Smooth muscle cell (in vitro differentiated cells): ENCODE results near the gene DMKN. TPM values are rescaled to one million over a fixed set of nuclear protein-coding genes. Genes with fewer than 3 reads are reported as not detected.

ENCODE experiments used
- DNase-seq: peaks from one replicate; lab custom pipeline; 2025; ENCODE audit not compliant: unreplicated experiment; lab: John Stamatoyannopoulos, UW
- H2AFZ ChIP-seq: fragments of 200-600 bp; sonication (generic); 2 replicates; pipeline ENCODE4 v1.6.0; 2016; ENCODE audit warnings: antibody characterized with exemption, low read depth, mild to moderate bottlenecking
- H3F3A ChIP-seq: fragments of 200-600 bp; sonication (generic); 2 replicates; pipeline ENCODE4 v1.6.0; 2017; ENCODE audit warnings: antibody characterized with exemption, low read depth
- H3K27ac ChIP-seq: fragments of 200-600 bp; sonication (generic); 2 replicates; pipeline ENCODE4 v1.5.1; 2016; ENCODE audit warnings: low read depth, mild to moderate bottlenecking
- H3K27me3 ChIP-seq: fragments of 200-600 bp; sonication (generic); 2 replicates; pipeline ENCODE4 v1.6.1; 2016; ENCODE audit warnings: low read depth, mild to moderate bottlenecking
- H3K36me3 ChIP-seq: fragments of 200-600 bp; sonication (generic); 2 replicates; pipeline ENCODE4 v1.5.1; 2016; ENCODE audit warnings: low read depth
- H3K4me1 ChIP-seq: fragments of 200-600 bp; sonication (generic); 2 replicates; pipeline ENCODE4 v1.5.1; 2016; ENCODE audit warnings: low read depth
- H3K4me2 ChIP-seq: fragments of 200-600 bp; sonication (generic); 2 replicates; pipeline ENCODE4 v1.6.0; 2016; ENCODE audit warnings: mild to moderate bottlenecking
- H3K4me3 ChIP-seq: fragments of 200-600 bp; sonication (generic); 2 replicates; pipeline ENCODE4 v1.5.1; 2016; ENCODE audit warnings: mild to moderate bottlenecking
- H3K79me2 ChIP-seq: fragments of 200-600 bp; sonication (generic); 2 replicates; pipeline ENCODE4 v1.6.0; 2016; ENCODE audit warnings: low read depth, mild to moderate bottlenecking
- H3K9ac ChIP-seq: fragments of 200-600 bp; sonication (generic); 2 replicates; pipeline ENCODE4 v1.6.0; 2016; ENCODE audit warnings: low read depth
- H3K9me3 ChIP-seq: fragments of 200-600 bp; sonication (generic); replicated peaks from 2 replicates; pipeline ENCODE4 v1.5.1; 2016; ENCODE audit warnings: low read depth
- H4K20me1 ChIP-seq: fragments of 200-600 bp; sonication (generic); 2 replicates; pipeline ENCODE4 v1.6.0; 2016; ENCODE audit warnings: low read depth
- WGBS: methylation state at CpG from one replicate; pipeline ENCODE4 v1.1.7; 2016; ENCODE audit warnings: low lambda C conversion rate; 5-methylcytosine and 5-hydroxymethylcytosine counted together
- polyA plus RNA-seq: library from polyadenylated mRNA; unstranded; fragments of >200 nt; fragmentation: Nextera tagmentation; extraction: Ambion mirVana; gene quantifications from 2 replicates; pipeline ENCODE4 v1.2.1, GENCODE V29; 2016
- total RNA-seq: library from RNA; depleted of rRNA; stranded (reverse); fragments of >200 nt; gene quantifications from 2 replicates; pipeline ENCODE4 v1.2.3, GENCODE V29; 2014
- TF ChIP-seq, protein P1 (sequence below): fragments of 200-600 bp; sonication (generic); IDR thresholded peaks from 2 replicates; pipeline ENCODE4 v1.5.1; 2017; ENCODE audit warnings: borderline replicate concordance, mild to moderate bottlenecking, antibody characterized with exemption; ENCODE audit not compliant: insufficient read depth, poor library complexity, severe bottlenecking

DMKN gene
- total and polyA plus RNA-seq, 2 experiments from 2014 or later, result 31.2 to 132 TPM

DNA sequence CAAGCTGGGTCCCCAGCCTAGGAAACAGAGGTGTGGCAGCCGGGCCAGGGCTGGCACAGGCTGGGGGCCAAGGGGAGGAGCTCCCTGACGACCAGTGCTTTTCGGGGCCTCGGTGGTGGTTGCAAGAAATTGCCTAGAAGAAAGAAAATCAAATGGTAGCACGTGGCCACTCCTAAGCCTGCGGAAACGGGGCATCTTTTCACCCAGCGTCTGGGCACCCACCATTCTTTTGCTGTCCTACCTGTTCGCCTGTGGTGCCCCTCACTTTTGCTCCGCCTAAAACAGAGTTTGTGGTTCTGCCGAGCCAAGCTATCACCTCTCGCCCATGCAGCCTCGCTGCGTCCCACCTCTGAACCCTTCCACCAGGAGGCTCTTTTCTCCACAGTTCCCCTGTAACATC lies 16.0 kb downstream of the DMKN start:
- Histone ChIP-seq H3K36me3 (no peaks in the 10 kb centered on the region), H4K20me1 (no peaks in the 10 kb centered on the region), H3F3A (no peaks in the 10 kb centered on the region), H3K9me3 (no peaks in the 10 kb centered on the region), H2AFZ (no peak overlapping the region), H3K27me3 (no peaks in the 10 kb centered on the region), H3K4me3 (no peak overlapping the region), H3K79me2 (no peaks in the 10 kb centered on the region), H3K4me1 (no peaks in the 10 kb centered on the region), H3K9ac (no peak overlapping the region), H3K4me2 (no peak overlapping the region), H3K27ac (no peak overlapping the region)
- DNase-seq, result no peak
- TF ChIP-seq, protein P1, sequence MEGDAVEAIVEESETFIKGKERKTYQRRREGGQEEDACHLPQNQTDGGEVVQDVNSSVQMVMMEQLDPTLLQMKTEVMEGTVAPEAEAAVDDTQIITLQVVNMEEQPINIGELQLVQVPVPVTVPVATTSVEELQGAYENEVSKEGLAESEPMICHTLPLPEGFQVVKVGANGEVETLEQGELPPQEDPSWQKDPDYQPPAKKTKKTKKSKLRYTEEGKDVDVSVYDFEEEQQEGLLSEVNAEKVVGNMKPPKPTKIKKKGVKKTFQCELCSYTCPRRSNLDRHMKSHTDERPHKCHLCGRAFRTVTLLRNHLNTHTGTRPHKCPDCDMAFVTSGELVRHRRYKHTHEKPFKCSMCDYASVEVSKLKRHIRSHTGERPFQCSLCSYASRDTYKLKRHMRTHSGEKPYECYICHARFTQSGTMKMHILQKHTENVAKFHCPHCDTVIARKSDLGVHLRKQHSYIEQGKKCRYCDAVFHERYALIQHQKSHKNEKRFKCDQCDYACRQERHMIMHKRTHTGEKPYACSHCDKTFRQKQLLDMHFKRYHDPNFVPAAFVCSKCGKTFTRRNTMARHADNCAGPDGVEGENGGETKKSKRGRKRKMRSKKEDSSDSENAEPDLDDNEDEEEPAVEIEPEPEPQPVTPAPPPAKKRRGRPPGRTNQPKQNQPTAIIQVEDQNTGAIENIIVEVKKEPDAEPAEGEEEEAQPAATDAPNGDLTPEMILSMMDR, result no peak
- 85% methylated on average over 14 of the region's 14 CpGs for WGBS

DNA sequence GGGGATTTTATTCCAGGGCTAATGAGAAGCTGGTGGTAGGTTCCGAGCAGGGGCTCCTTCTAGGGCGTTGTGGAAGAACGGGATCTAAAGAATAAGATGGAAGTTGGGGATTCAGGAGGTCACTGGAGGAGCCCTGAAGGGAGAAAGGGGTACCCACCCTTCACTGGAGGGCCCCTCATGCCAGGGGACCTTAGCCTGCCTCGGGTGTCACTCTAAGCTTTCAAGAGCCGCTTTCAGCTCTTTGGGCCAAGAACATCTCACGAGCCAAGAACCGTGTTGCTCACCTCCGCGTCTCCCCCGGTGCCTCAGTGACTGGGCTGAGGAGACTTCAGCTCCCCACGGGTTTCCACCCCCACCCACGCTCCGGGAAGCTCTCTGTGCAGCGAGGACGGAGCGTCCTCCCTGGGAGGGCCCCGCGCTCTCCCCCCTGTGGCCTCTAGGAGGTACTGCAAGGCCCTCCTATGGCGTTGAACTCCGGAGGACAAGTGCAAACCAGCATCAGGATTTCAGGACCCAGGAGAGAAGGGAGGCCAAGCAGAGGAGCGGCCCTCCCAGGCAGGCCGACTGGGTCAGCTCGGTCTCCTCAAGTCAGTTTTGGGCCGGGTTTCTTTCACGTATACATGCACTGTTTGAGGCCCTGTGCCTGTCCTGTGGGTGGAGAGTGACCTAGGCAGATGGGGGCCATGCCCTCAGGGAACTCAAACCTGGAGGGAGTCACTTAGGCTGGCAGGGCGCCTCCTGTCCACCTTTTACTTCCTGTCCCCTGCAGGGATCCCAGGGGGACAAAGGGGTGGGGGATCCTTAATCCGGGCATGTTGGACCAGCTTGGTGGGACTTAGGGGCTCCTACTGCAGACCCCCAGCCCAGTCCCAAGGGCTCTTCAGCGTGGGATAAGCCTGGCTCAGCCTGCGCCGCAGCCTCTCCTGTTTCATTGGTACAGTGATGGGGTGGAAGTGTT lies 18.1 kb downstream of the DMKN start:
- Histone ChIP-seq H3K4me1 (no peaks in the 10 kb centered on the region), H3K27me3 (no peaks in the 10 kb centered on the region), H3K79me2 (no peaks in the 10 kb centered on the region), H3K4me2 (peak overlapping the region; percentile 72), H3K27ac (no peak overlapping the region), H3K9me3 (no peaks in the 10 kb centered on the region), H3K36me3 (no peaks in the 10 kb centered on the region), H3K9ac (no peak overlapping the region), H4K20me1 (no peaks in the 10 kb centered on the region), H3F3A (no peaks in the 10 kb centered on the region), H3K4me3 (no peak overlapping the region), H2AFZ (peak overlapping the region; percentile 33)
- WGBS, result 33% methylated on average over 30 of the region's 30 CpGs
- DNase-seq, result peak; percentile 17
- TF ChIP-seq, protein P1, result peak; percentile 96

DNA sequence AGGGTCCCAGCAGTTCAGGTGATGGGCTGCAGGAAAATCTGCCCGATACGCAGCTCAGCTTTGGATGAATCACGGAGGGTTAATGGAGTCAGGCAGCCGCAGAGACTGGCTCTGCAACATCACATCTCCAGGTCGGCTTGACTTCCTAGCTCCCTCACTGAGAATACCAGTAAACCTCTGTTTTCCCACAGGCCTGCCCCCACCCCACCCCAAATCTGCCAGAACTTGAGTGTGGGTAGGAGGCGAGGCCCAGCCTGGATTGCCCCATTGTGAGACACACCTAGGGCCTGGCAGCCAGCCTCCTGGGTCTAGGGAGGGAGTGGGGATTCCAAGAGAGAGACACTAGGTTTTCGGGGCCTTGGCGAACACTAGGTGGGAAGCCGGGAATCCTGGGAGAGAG lies 19.5 kb downstream of the DMKN start:
- Histone ChIP-seq H2AFZ (no peak overlapping the region), H4K20me1 (no peaks in the 10 kb centered on the region), H3K4me2 (no peak overlapping the region), H3K36me3 (no peaks in the 10 kb centered on the region), H3K4me1 (no peaks in the 10 kb centered on the region), H3K27me3 (no peaks in the 10 kb centered on the region), H3K27ac (no peak overlapping the region), H3K79me2 (no peaks in the 10 kb centered on the region), H3K4me3 (no peak overlapping the region), H3F3A (no peaks in the 10 kb centered on the region), H3K9me3 (no peaks in the 10 kb centered on the region), H3K9ac (no peak overlapping the region)
- no peak for DNase-seq
- 87% methylated on average over 9 of the region's 9 CpGs for WGBS
- TF ChIP-seq, protein P1, result no peak
